ENCODE data around the gene KANSL3.
"Not testable (repeated sequence)": the region's sequence is repeated elsewhere in the genome, so short reads cannot be mapped to it uniquely, and the experiment has no call there.

The KANSL3 gene

DNA sequence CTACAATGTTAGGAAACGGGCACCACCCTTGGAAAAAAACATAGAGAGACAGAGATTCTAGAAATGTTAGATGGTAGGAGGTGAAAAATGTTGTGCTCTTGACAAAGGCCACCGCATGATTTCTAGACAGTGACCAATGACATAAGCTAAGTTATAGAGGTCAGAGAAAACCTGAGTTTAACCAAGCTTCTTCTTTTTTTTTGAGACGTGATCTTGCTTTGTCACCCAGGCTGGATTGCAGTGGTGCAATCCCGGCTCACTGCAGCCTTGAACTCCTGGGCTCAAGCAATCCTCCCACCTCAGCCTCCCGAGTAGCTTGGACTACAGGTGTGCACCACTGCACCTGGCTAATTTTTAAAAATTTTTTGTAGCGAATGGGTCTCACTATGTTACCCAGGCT lies 17.4 kb upstream of the KANSL3 start:
- ATAC-seq, result no peak

DNA sequence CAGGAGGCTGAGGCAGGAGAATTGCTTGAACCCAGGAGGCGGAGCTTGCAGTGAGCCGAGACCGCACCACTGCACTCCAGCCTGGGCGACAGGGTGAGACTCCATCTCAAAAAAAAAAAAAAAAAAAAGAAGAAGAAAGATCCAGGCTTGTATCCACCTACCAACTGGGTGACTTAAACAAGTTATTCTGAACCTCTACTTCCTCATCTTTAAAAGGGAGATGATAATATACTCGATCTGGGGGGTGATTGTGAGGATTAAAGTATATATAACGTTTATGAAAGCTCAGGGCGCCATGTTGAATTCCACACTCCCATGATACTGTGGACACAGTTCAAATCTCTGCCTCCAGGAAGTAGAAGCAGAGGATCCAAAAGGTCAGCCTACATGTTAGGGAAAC lies 16.7 kb upstream of the KANSL3 start:
- not testable (repeated sequence) for ATAC-seq

More for the DNA sequence above, 17.4 kb upstream of the KANSL3 start:
- TF ChIP-seq RARB (CRISPR knock-in tag; IDR thresholded peaks at IDR 0.05) (no peak), ZNF8 (CRISPR knock-in tag; IDR thresholded peaks at IDR 0.05) (no peak), ZFP30 (CRISPR knock-in tag; IDR thresholded peaks at IDR 0.05) (no peak)

DNA sequence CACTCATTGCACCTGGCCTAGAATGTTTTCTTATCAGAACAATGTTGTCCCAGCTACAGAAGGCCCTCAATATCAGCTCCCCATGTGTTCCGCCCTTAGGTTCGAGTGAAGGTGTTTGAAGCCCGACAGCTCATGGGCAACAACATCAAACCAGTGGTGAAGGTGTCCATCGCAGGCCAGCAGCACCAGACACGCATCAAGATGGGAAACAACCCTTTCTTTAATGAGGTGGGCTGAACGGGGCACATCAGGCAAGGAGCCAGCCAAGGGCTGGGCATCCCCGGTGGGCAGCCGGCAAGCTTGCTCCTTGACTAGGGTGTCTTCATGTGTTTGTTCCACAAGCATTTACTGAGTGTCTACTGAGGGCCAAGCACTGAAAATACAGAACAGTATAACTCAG lies 13.7 kb upstream of the KANSL3 start:
- no peak for ATAC-seq
- TF ChIP-seq ZNF70 (CRISPR knock-in tag; IDR thresholded peaks at IDR 0.05) (no peak), PPARA (CRISPR knock-in tag; IDR thresholded peaks at IDR 0.05; ENCODE audit: borderline replicate concordance) (no peak), ZNF565 (CRISPR knock-in tag; conservative IDR thresholded peaks at IDR 0.05; ENCODE audit: low read depth) (no peak), ZFP3 (CRISPR knock-in tag; IDR thresholded peaks at IDR 0.05) (no peak), OSR1 (CRISPR knock-in tag; IDR thresholded peaks at IDR 0.05) (no peak), ZNF8 (CRISPR knock-in tag; IDR thresholded peaks at IDR 0.05) (no peak), BACH2 (CRISPR knock-in tag; IDR thresholded peaks at IDR 0.05; ENCODE audit: borderline replicate concordance) (no peak), ESRRG (CRISPR knock-in tag; IDR thresholded peaks at IDR 0.05) (no peak), CSDC2 (CRISPR knock-in tag; IDR thresholded peaks at IDR 0.05) (no peak), RARB (CRISPR knock-in tag; IDR thresholded peaks at IDR 0.05) (no peak)
- TF ChIP-seq, protein P1, sequence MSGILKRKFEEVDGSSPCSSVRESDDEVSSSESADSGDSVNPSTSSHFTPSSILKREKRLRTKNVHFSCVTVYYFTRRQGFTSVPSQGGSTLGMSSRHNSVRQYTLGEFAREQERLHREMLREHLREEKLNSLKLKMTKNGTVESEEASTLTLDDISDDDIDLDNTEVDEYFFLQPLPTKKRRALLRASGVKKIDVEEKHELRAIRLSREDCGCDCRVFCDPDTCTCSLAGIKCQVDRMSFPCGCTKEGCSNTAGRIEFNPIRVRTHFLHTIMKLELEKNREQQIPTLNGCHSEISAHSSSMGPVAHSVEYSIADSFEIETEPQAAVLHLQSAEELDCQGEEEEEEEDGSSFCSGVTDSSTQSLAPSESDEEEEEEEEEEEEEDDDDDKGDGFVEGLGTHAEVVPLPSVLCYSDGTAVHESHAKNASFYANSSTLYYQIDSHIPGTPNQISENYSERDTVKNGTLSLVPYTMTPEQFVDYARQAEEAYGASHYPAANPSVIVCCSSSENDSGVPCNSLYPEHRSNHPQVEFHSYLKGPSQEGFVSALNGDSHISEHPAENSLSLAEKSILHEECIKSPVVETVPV (CRISPR knock-in tag; IDR thresholded peaks at IDR 0.05), result no peak
- TF ChIP-seq, protein P2, sequence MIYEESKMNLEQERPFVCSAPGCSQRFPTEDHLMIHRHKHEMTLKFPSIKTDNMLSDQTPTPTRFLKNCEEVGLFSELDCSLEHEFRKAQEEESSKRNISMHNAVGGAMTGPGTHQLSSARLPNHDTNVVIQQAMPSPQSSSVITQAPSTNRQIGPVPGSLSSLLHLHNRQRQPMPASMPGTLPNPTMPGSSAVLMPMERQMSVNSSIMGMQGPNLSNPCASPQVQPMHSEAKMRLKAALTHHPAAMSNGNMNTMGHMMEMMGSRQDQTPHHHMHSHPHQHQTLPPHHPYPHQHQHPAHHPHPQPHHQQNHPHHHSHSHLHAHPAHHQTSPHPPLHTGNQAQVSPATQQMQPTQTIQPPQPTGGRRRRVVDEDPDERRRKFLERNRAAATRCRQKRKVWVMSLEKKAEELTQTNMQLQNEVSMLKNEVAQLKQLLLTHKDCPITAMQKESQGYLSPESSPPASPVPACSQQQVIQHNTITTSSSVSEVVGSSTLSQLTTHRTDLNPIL (CRISPR knock-in tag; IDR thresholded peaks at IDR 0.05; ENCODE audit: low read depth), result no peak
- TF ChIP-seq, protein P3, sequence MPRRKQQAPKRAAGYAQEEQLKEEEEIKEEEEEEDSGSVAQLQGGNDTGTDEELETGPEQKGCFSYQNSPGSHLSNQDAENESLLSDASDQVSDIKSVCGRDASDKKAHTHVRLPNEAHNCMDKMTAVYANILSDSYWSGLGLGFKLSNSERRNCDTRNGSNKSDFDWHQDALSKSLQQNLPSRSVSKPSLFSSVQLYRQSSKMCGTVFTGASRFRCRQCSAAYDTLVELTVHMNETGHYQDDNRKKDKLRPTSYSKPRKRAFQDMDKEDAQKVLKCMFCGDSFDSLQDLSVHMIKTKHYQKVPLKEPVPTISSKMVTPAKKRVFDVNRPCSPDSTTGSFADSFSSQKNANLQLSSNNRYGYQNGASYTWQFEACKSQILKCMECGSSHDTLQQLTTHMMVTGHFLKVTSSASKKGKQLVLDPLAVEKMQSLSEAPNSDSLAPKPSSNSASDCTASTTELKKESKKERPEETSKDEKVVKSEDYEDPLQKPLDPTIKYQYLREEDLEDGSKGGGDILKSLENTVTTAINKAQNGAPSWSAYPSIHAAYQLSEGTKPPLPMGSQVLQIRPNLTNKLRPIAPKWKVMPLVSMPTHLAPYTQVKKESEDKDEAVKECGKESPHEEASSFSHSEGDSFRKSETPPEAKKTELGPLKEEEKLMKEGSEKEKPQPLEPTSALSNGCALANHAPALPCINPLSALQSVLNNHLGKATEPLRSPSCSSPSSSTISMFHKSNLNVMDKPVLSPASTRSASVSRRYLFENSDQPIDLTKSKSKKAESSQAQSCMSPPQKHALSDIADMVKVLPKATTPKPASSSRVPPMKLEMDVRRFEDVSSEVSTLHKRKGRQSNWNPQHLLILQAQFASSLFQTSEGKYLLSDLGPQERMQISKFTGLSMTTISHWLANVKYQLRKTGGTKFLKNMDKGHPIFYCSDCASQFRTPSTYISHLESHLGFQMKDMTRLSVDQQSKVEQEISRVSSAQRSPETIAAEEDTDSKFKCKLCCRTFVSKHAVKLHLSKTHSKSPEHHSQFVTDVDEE (CRISPR knock-in tag; IDR thresholded peaks at IDR 0.05), result no peak
- TF ChIP-seq, protein P4, sequence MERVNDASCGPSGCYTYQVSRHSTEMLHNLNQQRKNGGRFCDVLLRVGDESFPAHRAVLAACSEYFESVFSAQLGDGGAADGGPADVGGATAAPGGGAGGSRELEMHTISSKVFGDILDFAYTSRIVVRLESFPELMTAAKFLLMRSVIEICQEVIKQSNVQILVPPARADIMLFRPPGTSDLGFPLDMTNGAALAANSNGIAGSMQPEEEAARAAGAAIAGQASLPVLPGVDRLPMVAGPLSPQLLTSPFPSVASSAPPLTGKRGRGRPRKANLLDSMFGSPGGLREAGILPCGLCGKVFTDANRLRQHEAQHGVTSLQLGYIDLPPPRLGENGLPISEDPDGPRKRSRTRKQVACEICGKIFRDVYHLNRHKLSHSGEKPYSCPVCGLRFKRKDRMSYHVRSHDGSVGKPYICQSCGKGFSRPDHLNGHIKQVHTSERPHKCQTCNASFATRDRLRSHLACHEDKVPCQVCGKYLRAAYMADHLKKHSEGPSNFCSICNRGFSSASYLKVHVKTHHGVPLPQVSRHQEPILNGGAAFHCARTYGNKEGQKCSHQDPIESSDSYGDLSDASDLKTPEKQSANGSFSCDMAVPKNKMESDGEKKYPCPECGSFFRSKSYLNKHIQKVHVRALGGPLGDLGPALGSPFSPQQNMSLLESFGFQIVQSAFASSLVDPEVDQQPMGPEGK (CRISPR knock-in tag; IDR thresholded peaks at IDR 0.05; ENCODE audit: borderline replicate concordance), result no peak

DNA sequence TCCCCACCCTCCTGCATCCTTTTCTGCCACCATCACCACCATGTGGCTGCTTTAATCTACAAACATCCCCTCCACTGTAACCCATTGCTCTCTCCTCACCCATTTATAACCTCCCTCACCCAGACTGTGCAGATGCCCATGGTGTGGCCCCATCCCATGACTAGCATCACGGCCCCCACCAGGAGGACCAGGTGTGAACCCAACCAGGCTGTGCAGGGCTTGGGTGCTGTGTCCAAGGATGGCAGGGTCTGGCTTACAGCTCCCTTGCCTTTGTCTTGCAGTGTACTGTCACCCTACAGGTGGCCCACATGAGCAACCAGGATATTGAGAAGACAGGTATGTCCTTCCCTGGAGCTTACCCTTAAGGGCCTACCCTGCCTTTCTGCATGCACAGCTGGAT lies 11.2 kb upstream of the KANSL3 start:
- ATAC-seq, result no peak
- TF ChIP-seq TOX (CRISPR knock-in tag; IDR thresholded peaks at IDR 0.05; ENCODE audit: borderline replicate concordance) (no peak), TCF4 (CRISPR knock-in tag; IDR thresholded peaks at IDR 0.05; ENCODE audit: borderline replicate concordance) (no peak), CSDC2 (CRISPR knock-in tag; IDR thresholded peaks at IDR 0.05) (no peak), ZNF565 (CRISPR knock-in tag; conservative IDR thresholded peaks at IDR 0.05; ENCODE audit: low read depth) (no peak), BACH2 (CRISPR knock-in tag; IDR thresholded peaks at IDR 0.05; ENCODE audit: borderline replicate concordance) (no peak), PPARA (CRISPR knock-in tag; IDR thresholded peaks at IDR 0.05; ENCODE audit: borderline replicate concordance) (no peak), ZNF8 (CRISPR knock-in tag; IDR thresholded peaks at IDR 0.05) (no peak), ESRRG (CRISPR knock-in tag; IDR thresholded peaks at IDR 0.05) (no peak), RARB (CRISPR knock-in tag; IDR thresholded peaks at IDR 0.05) (no peak), ZFP3 (CRISPR knock-in tag; IDR thresholded peaks at IDR 0.05) (no peak), GLIS3 (CRISPR knock-in tag; IDR thresholded peaks at IDR 0.05) (no peak), ZC3H10 (CRISPR knock-in tag; IDR thresholded peaks at IDR 0.05) (no peak)
- TF ChIP-seq, protein P1 (CRISPR knock-in tag; IDR thresholded peaks at IDR 0.05), result no peak
- TF ChIP-seq, protein P3 (CRISPR knock-in tag; IDR thresholded peaks at IDR 0.05), result no peak
- TF ChIP-seq, protein P5, sequence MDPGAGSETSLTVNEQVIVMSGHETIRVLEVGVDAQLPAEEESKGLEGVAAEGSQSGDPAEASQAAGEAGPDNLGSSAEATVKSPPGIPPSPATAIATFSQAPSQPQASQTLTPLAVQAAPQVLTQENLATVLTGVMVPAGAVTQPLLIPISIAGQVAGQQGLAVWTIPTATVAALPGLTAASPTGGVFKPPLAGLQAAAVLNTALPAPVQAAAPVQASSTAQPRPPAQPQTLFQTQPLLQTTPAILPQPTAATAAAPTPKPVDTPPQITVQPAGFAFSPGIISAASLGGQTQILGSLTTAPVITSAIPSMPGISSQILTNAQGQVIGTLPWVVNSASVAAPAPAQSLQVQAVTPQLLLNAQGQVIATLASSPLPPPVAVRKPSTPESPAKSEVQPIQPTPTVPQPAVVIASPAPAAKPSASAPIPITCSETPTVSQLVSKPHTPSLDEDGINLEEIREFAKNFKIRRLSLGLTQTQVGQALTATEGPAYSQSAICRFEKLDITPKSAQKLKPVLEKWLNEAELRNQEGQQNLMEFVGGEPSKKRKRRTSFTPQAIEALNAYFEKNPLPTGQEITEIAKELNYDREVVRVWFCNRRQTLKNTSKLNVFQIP (CRISPR knock-in tag; IDR thresholded peaks at IDR 0.05; ENCODE audit: borderline replicate concordance, low read depth), result no peak
- TF ChIP-seq, protein P2 (CRISPR knock-in tag; IDR thresholded peaks at IDR 0.05; ENCODE audit: low read depth), result no peak
